Keratinocyte (primary cell): ENCODE results near the gene HPS4.

Experiments
- CTCF ChIP-seq, 3 experiments: IDR thresholded peaks in 1 of 3; conservative IDR thresholded peaks in 1 of 3; optimal IDR thresholded peaks in 1 of 3; 2 replicates in 2 of 3; 3 replicates in 1 of 3; pipeline versions ENCODE3 to v1.5.1; 2011; ENCODE audit warnings: low read length in 3 of 3, mild to moderate bottlenecking in 3 of 3, moderate library complexity in 2 of 3, control low read depth in 1 of 3, inconsistent platforms in 1 of 3; ENCODE audit not compliant: insufficient read depth in 2 of 3; ENCODE audit errors: extremely low read depth in 1 of 3
- EZH2 ChIP-seq: IDR thresholded peaks from one replicate; pipeline ENCODE4 v1.6.1; 2012; ENCODE audit warnings: inconsistent platforms, mild to moderate bottlenecking, low read length, moderate library complexity

- TF ChIP-seq CTCF (optimal IDR thresholded peaks at IDR 0.05 in 1 of 3, IDR thresholded peaks at IDR 0.05 in 1 of 3, conservative IDR thresholded peaks at IDR 0.05 in 1 of 3; ENCODE audit: extremely low read depth in 1 of 3, insufficient read depth in 2 of 3, low read length in 3 of 3) (no peak), EZH2 (no peak)
Measured at GRCh38 chr22:26442086-26442756, 41.4 kb downstream of the HPS4 start.
